Measurements from ENCODE around the gene AQP1. TPM values are rescaled to one million over a fixed set of nuclear protein-coding genes. Genes with fewer than 3 reads are reported as not detected.

AQP1 gene
- total and polyA plus RNA-seq, 10 of the 15 experiments (the other 5 are each of a cell fraction or from before 2014, with no cell fraction given), result 0.03 to 0.64 TPM; not detected in 8

- no peak for FAIRE-seq
- intact Hi-C loops (cut with micrococcal nuclease; ENCODE audit: unreplicated experiment) (no loop called here), in situ Hi-C loops (cut with MboI) (no loop called here)
- Histone ChIP-seq H3K9ac (ENCODE audit: control insufficient read depth, insufficient read depth, low read length) (no peak overlapping the region), H2AFZ (ENCODE audit: control insufficient read depth, low read depth, low read length) (no peak overlapping the region), H3K4me2 (ENCODE audit: control insufficient read depth, insufficient read depth) (no peak overlapping the region), H4K20me1 (ENCODE audit: control insufficient read depth, insufficient read depth) (no peaks in the 10 kb centered on the region; the same call in 1 of the 2 replicates), H3K27me3 (replicated peaks in 1 of 2; ENCODE audit: control insufficient read depth in 2 of 2, insufficient read depth in 2 of 2, low read length in 1 of 2) (no peaks in the 10 kb centered on the region), H3K4me1 (ENCODE audit: control insufficient read depth, insufficient read depth, low read length) (no peaks in the 10 kb centered on the region), H3K27ac (ENCODE audit: control insufficient read depth, insufficient read depth) (no peak overlapping the region), H3K4me3 (no peak overlapping the region), H3K79me2 (ENCODE audit: control insufficient read depth, insufficient read depth, low read length) (no peaks in the 10 kb centered on the region), H3K36me3 (ENCODE audit: control insufficient read depth in 2 of 2, insufficient read depth in 2 of 2, low read length in 1 of 2) (no peaks in the 10 kb centered on the region), H3K9me3 (replicated peaks; ENCODE audit: control insufficient read depth, insufficient read depth, low read length) (no peaks in the 10 kb centered on the region)
- SMC1A ChIA-PET (ENCODE audit: uncharacterized antibody, unreplicated experiment), result no interaction called here
- CTCF ChIA-PET, result no interaction called here
- BruUV-seq (replicated peaks), result no TSS peak
- DNase-seq (ENCODE audit: low read depth, low spot score), result no peak
- RAD21 ChIA-PET (ENCODE audit: unreplicated experiment), result no interaction called here
- 62% methylated on average over 4 of the region's 4 CpGs for WGBS (ENCODE audit: insufficient coverage, insufficient replicate concordance, low lambda C conversion rate, missing lambda C conversion rate)
- POLR2A ChIA-PET, result no interaction called here
- ATAC-seq, result no peak
- TF ChIP-seq EP300 (IDR thresholded peaks at IDR 0.05; ENCODE audit: borderline replicate concordance in 1 of 2, control insufficient read depth in 1 of 2, low read depth in 2 of 2, low read length in 2 of 2) (no peak), CHD1 (IDR thresholded peaks at IDR 0.05; ENCODE audit: low read depth, low read length) (no peak), ZBTB11 (CRISPR knock-in tag; IDR thresholded peaks at IDR 0.05) (no peak), YBX1 (IDR thresholded peaks at IDR 0.05) (no peak), NRF1 (conservative IDR thresholded peaks at IDR 0.05; ENCODE audit: low read depth, low read length) (no peak), PAX8 (IDR thresholded peaks at IDR 0.05) (no peak), FOS (IDR thresholded peaks at IDR 0.05; ENCODE audit: borderline replicate concordance, extremely low read depth, insufficient read length) (no peak), ZNF217 (IDR thresholded peaks at IDR 0.05) (no peak), CEBPB (IDR thresholded peaks at IDR 0.05; ENCODE audit: borderline replicate concordance in 1 of 2, low read depth in 2 of 2, low read length in 2 of 2) (no peak), REST (IDR thresholded peaks at IDR 0.05; ENCODE audit: low read depth, low read length) (no peak), ZBTB4 (CRISPR knock-in tag; IDR thresholded peaks at IDR 0.05) (no peak), PAX5 (IDR thresholded peaks at IDR 0.05; ENCODE audit: borderline replicate concordance, low read depth, low read length) (no peak), CBFB (IDR thresholded peaks at IDR 0.05; ENCODE audit: low read depth) (no peak)
Observed at GRCh38 chr7:30863706-30864035, 48.0 kb upstream of the AQP1 start.
